CD1c-positive myeloid dendritic cell (primary cell): ENCODE data around the gene RIT2.
"Not testable (repeated sequence)": the region's sequence is repeated elsewhere in the genome, so short reads cannot be mapped to it uniquely, and the experiment has no call there.

Experiments used
- DNase-seq: peaks from one replicate; pipeline ENCODE4 v3.0.0-alpha.2; 2016; ENCODE audit errors: extremely low spot score

Gene RIT2

GRCh38 chr18:42760290-42760689 is 355.2 kb downstream of the RIT2 start:
- DNase-seq: no peak

DNA sequence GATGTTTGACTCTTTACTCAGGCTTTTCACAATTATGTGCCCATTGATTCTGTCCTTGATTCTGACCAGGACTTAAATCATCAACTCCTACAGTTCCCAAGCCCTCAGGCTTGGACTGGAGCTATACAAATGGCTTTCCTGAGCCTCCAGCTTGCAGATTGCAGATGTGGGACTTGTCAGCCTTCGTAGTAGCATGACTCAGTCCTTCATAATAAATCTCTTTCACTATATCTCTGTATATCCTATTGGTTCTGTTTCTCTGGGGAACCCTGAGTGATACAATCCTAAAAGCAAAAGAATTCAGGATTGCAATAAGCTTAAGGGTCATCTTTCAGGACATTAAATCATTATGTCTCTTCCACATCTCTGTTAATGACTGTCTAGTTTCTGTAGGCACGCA is 356.6 kb downstream of the RIT2 start:
- DNase-seq: no peak

DNA sequence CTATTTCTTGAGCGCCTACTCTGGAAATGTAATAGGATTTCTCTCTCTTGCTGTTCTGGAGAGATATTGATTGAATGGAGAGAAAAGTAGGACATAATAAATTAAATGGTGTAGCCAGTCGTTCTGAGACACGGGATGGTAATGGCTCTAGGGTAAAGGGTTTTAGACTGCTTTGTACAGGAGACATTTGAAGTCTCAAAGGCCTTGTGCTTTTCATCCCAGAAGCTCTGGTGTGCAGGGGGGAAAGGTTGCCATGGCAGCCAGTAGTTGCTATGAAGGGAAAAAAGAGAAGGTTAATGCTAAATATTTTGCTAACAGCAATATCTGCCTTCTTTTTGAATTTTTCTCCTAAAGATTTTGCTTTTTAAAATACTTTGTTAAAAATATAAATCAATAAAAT is 359.3 kb downstream of the RIT2 start:
- DNase-seq: no peak

GRCh38 chr18:42752916-42753315 is 362.6 kb downstream of the RIT2 start:
- no peak for DNase-seq

- DNase-seq: no peak
Observed at GRCh38 chr18:42746794-42747193, 368.7 kb downstream of the RIT2 start.

DNA sequence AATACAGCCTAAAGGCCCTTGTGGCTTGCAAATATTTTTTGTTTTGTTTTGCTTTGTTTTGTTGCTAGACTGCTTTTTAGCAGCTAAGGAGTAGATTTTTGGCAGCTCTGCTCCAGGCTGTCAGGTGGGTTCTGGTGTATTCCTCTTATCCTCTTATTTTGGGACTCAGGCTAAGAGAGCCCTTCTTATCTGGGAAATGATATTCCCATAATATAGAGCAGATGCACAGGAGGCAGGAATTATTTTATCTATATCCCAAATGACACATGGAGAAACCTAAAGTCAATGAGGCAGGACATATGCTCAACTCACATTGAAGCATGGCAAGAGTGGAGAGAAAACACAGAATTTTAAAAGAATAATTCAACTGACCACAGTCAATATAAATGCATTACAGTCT is 369.6 kb downstream of the RIT2 start:
- no peak for DNase-seq

GRCh38 chr18:42745171-42745570 is 370.3 kb downstream of the RIT2 start:
- no peak for DNase-seq

GRCh38 chr18:42743373-42744138 is 371.9 kb downstream of the RIT2 start:
- no peak for DNase-seq

GRCh38 chr18:42742969-42743368 is 372.5 kb downstream of the RIT2 start:
- DNase-seq: no peak

GRCh38 chr18:42742474-42742873 is 373.0 kb downstream of the RIT2 start:
- no peak for DNase-seq

DNA sequence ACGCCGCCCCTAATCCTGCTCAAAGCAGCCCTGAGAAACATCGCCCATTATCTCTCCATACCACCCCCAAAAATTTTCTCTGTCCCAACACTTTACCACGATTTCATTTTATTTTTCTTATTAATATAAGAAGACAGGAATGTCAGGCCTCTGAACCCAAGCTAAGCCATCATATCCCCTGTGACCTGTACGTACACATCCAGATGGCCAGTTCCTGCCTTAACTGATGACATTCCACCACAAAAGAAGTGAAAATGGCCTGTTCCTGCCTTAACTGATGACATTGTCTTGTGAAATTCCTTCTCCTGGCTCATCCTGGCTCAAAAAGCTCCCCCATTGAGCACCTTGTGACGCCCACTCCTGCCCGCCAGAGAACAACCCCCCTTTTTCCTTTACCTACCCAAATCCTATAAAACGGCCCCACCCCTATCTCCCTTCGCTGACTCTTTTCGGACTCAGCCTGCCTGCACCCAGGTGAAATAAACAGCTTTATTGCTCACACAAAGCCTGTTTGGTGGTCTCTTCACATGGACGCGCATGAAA is 373.6 kb downstream of the RIT2 start:
- not testable (repeated sequence) for DNase-seq

DNA sequence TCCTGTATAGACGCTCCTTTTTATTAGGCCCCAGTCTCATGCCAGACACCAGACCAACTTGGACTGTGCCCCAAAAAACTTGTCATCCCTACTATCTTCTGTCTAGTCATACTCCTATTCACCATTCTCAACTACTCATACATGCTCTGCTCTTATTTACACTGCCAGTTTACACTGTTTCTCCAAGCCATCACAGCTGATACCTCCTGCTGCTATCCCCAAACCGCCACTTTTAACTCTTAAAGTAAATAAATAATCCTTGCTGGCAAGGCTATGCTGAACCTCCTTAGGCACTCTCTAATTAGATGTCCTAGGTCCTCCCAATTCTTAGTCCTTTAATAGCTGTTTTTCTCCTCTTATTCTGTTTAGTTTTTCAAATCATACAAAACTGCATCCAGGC is 374.2 kb downstream of the RIT2 start:
- not testable (repeated sequence) for DNase-seq

DNA sequence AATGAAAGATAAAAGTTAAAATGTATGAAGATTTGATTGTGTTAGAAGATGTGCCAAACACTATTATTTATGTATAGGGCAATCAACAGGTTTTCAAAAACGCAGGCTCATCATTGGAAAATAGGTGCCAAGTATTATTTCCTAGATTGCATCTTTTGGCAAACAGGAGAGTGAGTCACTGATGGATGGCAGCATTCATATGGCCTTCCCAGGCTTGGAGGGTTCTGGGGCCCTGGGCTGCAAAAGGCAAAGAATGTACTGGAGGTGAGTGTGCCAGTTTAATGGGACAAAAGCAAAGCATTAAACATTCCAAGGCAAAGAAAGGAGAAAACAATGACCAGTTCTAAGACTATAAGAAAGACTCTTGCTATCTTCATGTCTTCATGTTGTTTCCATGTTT is 379.4 kb downstream of the RIT2 start:
- no peak for DNase-seq

- DNase-seq: no peak
Observed at GRCh38 chr18:42734520-42734919, 381.0 kb downstream of the RIT2 start.

- no peak for DNase-seq
Observed at GRCh38 chr18:42730272-42730671, 385.2 kb downstream of the RIT2 start.

DNA sequence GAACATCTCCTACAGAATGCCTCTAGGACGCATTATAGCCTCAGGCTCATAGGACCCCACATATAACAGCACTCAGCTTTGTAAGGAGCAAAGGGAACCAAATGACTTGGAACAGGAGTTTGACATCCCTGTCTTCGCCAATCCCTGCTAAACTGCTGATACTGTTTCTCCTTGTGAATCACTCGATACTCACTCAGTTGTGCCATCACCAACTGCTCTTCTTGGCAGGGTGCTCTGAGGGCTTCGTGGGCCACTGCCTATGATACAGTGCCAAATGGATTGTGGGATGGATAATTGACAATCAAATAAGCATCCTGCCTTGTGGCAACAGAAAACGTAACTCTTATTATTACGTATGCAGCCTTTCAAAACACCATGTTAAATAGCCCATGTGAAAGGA is 396.3 kb downstream of the RIT2 start:
- DNase-seq: no peak

DNA sequence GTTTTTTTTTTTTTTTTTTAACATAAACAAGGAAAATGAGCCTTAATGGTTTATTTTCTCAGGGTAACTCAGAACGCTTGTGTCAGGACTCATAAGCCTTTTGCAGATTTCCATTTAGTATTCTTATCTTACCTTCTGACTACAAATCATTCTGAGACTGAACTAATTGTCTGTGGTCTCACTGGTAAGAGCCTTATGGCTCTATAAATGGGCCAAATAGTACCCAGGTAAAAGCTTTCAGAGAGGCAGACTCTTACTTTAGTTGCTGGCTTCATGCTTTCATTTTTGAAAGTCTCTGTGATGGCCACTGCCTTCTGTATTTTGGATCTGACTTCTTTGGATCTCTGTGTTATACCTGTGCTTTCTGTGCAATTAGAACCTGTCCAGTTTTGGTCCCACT is 403.4 kb downstream of the RIT2 start:
- DNase-seq: no peak

DNA sequence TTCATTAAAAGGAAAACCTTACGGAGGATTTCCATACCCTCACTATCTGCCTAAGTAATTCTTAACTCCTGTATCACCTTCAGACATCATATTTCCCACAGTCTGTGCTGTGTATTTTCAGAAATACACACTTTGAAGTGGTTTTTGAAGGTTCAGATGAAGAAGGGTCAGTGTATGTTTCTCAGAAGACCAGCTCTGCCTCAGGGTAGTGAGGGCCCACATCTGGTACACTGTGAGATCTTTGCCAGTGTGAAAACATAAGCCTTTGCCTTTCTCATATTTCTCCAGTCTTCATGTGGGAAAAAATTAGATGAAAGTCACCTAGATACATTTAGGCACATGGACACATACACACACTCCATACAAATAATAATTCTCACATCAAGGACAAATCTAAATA is 408.4 kb downstream of the RIT2 start:
- no peak for DNase-seq

- DNase-seq: no peak
Observed at GRCh38 chr18:42706618-42707017, 408.9 kb downstream of the RIT2 start.

DNA sequence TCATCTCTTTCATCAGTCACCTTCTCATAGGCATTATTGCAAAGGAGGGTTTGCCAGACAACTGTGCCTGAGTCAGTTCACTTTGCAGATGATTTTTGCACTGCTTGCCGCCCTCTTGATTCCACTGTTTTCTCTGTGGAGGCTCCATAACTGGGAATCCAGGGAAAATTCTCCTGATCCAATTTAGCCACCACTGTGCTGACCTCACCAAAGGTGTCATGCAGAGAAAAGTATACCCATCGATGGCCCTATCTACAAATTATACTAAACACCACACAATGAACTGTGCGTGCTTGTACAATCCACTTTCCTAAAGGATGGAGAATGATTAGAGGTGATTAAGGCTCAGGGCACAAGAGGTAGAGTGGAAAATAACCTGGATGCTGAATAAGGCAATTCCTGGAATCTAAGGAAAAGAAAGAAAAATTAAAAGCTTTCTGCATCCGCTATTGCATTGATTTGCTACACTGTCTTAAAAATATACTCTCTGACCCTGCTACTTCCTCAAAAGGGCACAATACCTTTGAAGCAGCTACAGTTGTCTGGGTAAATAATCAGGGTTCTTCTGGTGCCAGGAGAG is 409.4 kb downstream of the RIT2 start:
- no peak for DNase-seq
